Hippocampal formation (tissue), 2 donors: Measurements from ENCODE around the gene ZNF76.

Experiments used
- DNase-seq, 2 donors: peaks; one replicate each; lab custom pipeline; 2025; lab: John Stamatoyannopoulos, UW

ZNF76 gene

GRCh38 chr6:35267897-35268296 lies 8.4 kb downstream of the ZNF76 start:
- no peak for DNase-seq

- no peak for DNase-seq
Observed at GRCh38 chr6:35272005-35272404, 12.5 kb downstream of the ZNF76 start.

GRCh38 chr6:35273822-35274559 lies 14.5 kb downstream of the ZNF76 start:
- no peak for DNase-seq

GRCh38 chr6:35275744-35276260 lies 16.3 kb downstream of the ZNF76 start:
- DNase-seq, result no peak

- DNase-seq, result no peak
Observed at GRCh38 chr6:35278708-35279107, 19.2 kb downstream of the ZNF76 start.

- DNase-seq, result no peak
Observed at GRCh38 chr6:35280903-35281302, 21.4 kb downstream of the ZNF76 start.

GRCh38 chr6:35282472-35282871 lies 22.9 kb downstream of the ZNF76 start:
- DNase-seq, result no peak

GRCh38 chr6:35283361-35283760 lies 23.8 kb downstream of the ZNF76 start:
- no peak for DNase-seq

- no peak for DNase-seq
Observed at GRCh38 chr6:35287671-35288396, 28.3 kb downstream of the ZNF76 start.

GRCh38 chr6:35288834-35289233 lies 29.3 kb downstream of the ZNF76 start:
- no peak for DNase-seq

- DNase-seq, result no peak
Observed at GRCh38 chr6:35291491-35291890, 32.0 kb downstream of the ZNF76 start.

- DNase-seq, result no peak
Observed at GRCh38 chr6:35292494-35292893, 33.0 kb downstream of the ZNF76 start.

GRCh38 chr6:35293681-35294080 lies 34.1 kb downstream of the ZNF76 start:
- no peak for DNase-seq

GRCh38 chr6:35294308-35294945 lies 34.9 kb downstream of the ZNF76 start:
- no peak for DNase-seq

- DNase-seq, result no peak
Observed at GRCh38 chr6:35295036-35295435, 35.5 kb downstream of the ZNF76 start.

GRCh38 chr6:35295521-35296315 lies 36.2 kb downstream of the ZNF76 start:
- DNase-seq, result no peak

- DNase-seq, result no peak
Observed at GRCh38 chr6:35296931-35297600, 37.5 kb downstream of the ZNF76 start.

GRCh38 chr6:35297601-35298481 lies 38.3 kb downstream of the ZNF76 start, which contains the start of gene DEF6:
Gene DEF6, plus strand, starts transcription at chr6:35297818. Its CDS starts 39 bp downstream, at chr6:35297857.
- peak in 1 of 2 donors; percentile 31 for DNase-seq

GRCh38 chr6:35298625-35299140 lies 39.1 kb downstream of the ZNF76 start:
- no peak for DNase-seq

- peak in 1 of 2 donors; percentile 10 for DNase-seq
Observed at GRCh38 chr6:35299674-35300073, 40.1 kb downstream of the ZNF76 start.
